DMS79 (cell line): ENCODE results near the gene PIGB.
"Not testable (repeated sequence)": the region's sequence is repeated elsewhere in the genome, so short reads cannot be mapped to it uniquely, and the experiment has no call there.

Experiments
- DNase-seq: peaks from one replicate; lab custom pipeline; 2025; lab: John Stamatoyannopoulos, UW

The PIGB gene

GRCh38 chr15:55318588-55319494, at the start of gene PIGB, which contains the start of gene PIGBOS1:
PIGB (plus strand) TSS chr15:55319222; CDS start chr15:55319251, 29 bp downstream.
PIGBOS1 (minus strand) TSS chr15:55319123; CDS start chr15:55317792, 1,331 bp downstream.
- peak; percentile 46 for DNase-seq

DNA sequence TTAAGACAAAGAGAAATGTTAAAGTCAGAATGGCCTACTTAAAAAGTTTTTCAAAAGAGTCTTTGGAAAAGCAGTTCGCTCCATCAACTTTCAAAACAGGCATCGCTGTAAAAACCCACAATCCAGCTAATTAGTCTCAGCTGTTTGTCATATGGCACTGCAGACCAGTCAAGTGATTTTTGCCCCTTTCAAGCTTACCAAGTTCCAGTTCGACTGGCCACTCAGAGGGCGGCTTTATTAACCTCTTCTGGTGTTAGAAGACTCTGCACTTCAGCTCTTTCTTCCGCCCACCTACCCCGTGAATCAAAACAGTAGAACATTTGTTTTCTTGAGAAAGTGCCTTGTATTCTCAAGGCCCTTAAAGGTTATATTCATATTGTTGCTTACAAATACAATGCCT, 48.7 kb upstream of the PIGB start:
- no peak for DNase-seq

- DNase-seq: no peak
Measured at GRCh38 chr15:55276324-55276723, 42.7 kb upstream of the PIGB start.

DNA sequence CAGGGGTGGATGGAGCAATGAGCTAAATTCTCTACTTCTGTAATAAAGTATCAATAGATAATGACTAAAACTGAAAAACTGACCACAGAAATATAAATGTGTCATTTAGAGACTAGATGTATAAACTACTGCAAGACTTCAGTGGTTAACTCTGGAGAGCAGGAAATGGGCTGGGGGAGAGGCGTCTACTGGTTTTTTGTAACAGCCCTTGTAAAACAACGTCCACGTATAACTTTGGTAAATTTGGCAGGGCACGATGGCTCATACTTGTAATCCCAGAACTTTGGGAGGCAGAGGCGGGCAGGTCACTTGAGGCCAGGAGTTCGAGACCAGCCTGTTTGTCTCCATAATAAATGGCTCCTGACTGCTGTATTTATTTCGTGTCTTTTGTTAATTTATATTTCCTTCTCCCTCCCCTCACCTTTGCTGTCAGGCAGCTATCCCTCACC, 41.9 kb upstream of the PIGB start:
- DNase-seq: no peak

DNA sequence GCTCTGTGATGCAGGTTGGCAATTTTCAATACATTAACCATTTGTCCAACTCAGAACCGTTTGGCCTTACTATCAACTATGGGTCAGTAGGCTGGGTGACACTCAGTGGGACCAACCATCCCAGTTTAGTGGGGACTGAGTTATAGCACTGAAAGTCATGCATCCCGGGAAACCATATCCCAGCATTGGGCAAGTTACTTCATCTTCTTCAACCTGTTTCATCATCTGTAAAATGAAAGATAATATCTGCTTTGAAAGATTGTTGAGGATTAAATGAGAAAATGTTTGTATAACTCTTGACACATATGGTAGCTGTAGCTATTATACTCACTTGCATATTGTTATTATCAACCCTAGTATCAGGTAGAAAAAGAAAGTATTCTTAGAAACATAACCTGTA, 41.3 kb upstream of the PIGB start:
- no peak for DNase-seq

DNA sequence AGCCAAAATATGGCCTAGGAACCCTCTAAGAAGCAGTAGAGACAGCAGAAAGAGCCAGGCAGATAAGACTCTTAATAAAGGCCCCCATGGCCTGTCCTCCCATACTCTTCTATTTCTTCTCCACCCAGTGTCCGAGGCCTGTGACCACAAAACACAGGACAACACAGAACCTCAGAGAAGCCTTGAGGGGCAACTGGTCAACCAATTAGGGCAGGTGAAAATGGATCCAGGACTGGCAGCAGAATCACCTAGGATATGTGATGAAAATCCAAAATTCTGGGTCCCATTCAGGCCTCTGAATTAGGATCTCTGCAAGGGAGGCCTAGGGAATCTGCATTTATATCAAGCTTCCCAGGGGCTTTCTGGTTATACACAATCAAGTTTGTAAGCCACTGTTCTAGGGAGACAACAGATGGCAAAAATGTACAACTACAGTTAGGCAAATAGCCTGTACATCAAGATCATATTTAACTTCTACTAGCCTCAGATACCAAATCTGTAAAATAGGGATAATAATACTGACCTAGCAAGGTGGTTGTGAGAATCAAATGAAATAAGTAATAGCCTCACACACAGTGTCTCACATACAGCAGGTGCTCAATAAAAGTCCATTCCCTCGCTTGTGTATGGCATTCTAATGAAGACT, 39.8 kb upstream of the PIGB start:
- no peak for DNase-seq

DNA sequence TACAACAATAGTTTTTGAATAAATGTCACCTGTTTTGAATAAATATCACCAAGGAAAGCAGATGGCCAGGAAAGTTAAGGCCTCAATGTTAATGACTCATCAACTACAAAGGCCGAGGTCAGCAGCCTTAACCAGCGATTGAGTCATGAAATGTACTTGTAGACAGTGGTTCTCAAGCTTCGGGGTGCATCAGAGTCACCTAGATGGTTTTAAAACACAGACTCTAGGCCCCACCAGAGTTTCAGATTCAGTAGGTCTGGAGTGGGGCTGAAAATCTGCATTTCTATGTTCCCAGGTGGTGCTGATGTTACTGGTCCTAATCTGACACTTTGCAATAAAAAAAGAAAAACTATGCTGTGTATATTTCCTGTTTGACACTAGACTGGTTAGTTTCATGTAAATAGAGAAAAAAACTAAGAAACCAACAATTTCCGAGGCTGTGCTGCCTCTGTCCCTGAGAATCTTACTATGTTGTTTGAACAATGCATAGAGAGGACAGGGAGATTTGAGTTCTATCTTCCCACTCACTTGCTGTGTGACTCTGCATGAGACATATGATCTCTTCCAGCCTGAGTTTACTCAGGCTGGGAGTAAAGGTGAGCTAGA, 39.2 kb upstream of the PIGB start:
- DNase-seq: no peak

GRCh38 chr15:55280589-55280988, 38.4 kb upstream of the PIGB start:
- DNase-seq: not testable (repeated sequence)

- DNase-seq: no peak
Measured at GRCh38 chr15:55281517-55282228, 37.3 kb upstream of the PIGB start.

DNA sequence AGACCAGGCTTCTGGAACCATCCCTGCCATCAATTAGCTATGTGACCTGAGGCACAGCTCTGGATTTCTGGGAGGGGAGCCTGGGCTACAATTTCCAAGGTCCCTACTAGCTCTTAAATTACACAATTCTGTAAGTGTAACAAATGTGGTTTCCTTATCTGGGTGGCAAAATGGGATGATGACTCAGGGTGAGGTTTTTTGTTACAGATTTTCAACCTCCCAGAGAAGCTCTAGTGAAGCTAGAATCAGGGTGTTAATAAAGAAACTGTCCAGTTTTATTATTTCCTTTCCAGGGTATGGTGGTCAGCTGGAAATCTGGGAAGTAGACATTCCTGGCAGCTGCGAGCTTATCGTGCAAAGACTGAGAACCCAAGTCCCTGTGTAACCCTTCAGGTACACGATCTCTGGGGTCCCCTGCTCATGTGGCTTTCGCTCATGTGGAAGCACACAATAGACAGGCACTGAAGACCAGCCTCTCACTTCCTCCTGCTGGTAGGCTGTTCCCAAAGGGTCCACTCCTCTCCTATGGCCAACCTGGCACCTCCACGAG, 36.7 kb upstream of the PIGB start:
- no peak for DNase-seq

DNA sequence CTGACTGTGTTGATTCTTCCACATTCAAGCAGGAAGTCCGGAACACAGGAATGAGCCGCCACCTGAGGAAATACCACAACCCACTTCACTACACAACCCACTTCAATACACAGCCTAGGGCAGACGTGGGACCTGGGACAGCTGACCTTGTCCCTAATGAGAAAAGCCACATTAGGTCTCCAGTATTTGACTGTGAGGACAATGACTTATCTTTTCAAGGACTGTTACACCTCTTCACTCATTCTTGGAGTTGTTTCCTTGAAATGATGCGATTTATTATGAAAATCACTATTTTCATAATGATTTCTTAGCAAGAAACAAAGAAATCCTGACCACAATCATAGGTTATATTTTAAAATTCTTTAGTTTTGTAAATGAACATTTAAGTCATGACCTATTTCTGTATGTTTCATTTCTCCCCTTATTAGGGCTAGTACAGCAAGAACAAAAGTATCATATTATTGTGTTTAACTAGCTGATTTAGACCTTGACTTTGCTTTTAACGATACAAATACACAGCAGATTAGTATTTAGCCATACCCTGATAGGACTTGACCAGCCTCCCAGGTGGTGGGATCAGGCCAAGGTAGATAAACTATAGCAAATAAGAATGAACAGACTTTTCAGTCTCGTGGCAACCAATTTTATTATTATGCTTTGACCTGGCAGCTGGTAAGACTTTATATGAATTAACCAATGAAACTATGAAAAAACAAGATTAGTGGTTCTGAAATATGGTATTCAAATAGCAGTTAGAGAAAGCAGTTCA, 35.5 kb upstream of the PIGB start:
- no peak for DNase-seq

- DNase-seq: no peak
Measured at GRCh38 chr15:55284426-55284825, 34.6 kb upstream of the PIGB start.

GRCh38 chr15:55286442-55287189, 32.4 kb upstream of the PIGB start:
- DNase-seq: not testable (repeated sequence)

- DNase-seq: no peak
Measured at GRCh38 chr15:55288006-55288717, 30.9 kb upstream of the PIGB start.

GRCh38 chr15:55289011-55289745, 29.8 kb upstream of the PIGB start:
- DNase-seq: no peak

DNA sequence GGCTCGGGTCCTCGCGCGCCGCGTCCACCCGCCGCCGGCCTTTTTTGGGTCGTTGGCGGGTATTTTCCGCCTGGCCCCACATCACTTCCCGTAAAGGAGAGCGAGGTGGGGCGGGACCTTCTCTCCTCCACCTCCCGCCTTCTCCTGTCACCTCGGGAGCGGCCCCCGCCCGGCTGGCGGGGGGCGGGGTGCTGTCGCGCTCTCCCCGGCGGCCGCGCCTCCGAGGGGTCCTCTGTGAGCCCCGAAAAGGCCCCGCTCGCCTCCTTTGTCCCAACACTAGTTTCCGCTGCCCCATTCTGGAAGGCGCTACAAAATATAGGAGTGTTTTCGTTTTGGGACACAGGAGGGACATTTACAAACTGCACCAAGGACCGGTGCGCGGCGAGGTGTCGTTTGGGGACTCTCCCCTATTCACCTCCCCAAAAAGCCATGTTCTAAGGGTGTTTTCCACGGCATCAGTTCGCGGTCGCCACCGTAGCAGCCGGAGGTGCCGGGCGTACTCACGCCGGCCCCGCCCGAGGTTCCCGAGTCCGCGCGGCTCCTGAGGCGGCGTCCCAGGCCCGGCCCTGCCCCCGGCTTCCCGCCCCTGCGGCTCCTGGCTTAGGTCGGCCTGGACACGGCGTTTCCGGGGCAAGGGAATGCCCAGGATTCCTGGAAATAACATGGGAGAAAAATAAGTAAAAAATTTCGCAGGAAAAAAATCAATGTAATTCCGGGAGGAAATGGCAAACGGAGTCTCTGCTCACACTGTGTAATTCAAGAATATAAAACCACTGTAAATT, 29.1 kb upstream of the PIGB start, which contains the start of gene RAB27A:
TSS of gene RAB27A (minus strand) at position 68 of the 782 bp plus-strand sequence. CDS start 54,879 bp downstream, outside the sequence.
- no peak for DNase-seq

DNA sequence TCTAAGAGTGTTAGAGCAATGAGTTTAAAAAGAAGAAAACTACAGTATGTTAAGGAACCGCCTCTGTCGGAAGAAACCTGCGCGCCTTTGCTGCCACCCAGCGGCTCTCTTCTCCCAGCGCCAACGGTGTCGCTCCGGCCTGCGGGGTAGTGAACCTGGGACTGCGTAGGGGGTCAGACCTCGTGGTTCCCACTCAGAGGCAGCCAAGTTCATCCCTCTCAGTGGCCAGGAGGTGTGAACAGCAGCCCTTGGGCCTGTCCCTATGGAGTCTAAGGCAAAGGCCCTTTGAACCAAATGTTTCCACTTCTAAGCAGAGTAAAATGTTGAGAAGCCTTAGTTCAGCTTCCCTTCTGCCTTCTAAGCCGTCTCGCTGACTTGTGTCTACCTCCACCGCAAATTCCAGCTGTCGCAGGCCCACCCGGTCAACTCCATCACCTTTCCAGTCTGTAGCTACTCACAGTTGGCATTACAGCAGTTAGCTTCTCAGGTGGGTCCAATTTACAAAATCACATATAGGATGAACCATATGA, 28.4 kb upstream of the PIGB start:
- no peak for DNase-seq

DNA sequence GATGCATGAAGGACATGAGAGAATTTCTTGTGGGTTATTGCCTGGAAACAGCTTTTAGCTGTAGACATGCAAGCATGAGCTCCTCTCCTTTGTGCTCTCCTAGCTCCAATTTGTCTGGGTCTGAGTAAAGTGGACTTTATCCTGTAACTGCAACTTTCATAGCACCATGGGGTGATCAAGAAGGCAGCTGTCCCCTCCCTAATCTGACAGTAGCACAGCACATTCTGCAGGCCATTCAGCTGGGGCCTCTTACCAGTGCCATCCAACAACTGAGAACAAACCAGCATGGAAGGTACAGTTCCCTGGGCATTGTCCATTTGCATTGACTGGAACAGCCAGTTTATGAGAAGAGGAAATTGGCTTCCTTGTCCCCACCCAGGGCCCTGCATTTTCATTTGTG, 21.7 kb upstream of the PIGB start:
- DNase-seq: no peak
